EH (cell line): ENCODE data around the gene NIF3L1.

Experiments used
- DNase-seq: peaks from one replicate; pipeline ENCODE4 v3.0.0-alpha.2; 2015; ENCODE audit warnings: low read depth

NIF3L1 gene

DNA sequence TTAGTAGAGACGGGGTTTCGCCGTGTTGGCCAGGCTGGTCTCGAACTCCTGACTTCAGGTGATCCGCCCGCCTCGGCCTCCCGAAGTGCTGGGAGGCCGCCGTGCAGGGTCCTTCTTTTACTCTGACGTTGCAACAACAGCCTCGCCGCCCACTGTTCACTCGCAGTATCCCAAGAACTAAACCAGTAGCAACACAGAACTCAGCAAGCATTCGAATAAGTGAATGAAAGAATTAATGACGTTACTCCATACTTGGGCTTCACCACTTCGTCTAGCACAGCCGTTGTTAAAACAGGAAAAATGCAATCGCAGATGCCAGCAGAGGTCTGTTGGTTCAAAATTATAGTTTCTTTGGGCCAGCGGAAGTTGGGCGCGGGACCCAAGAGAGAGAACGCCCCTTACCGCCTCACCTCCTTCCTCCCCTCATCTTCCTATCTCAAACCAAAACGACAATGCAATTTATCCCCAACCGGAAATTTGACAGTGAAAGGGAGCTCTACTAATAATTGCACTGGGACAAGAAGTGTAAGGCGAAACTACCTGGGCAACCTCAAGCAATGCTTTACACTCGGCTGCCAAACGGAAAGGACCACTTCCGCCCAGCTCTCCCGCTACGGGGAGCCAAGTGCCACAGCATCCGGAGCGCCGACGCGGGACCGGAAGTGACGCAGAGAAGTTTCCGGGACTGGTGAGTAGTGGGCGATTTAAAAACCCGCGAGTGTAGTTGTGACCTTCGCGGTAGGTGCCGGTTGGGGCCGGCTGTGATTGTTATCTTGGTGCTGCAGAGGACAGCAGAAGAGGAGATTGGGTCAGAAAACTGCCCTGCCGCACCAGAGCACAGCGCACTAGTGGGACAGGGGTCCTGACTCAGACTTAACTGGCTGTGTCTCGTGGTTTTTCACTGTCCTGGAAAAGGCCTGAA is at the start of gene NIF3L1, which contains the start of gene PPIL3:
Gene NIF3L1 (plus strand): TSS at position 668 of the 922 bp plus-strand sequence. CDS start 2,573 bp downstream, outside the sequence.
Gene PPIL3 (minus strand): TSS at position 374 of the 922 bp plus-strand sequence. CDS start 1,462 bp downstream, outside the sequence.
- DNase-seq = peak; percentile 97

- no peak for DNase-seq
These were observed 49.7 kb upstream of the NIF3L1 start for GRCh38 chr2:200839513-200839912.

GRCh38 chr2:200843993-200844948 is 44.9 kb upstream of the NIF3L1 start:
- no peak for DNase-seq

DNA sequence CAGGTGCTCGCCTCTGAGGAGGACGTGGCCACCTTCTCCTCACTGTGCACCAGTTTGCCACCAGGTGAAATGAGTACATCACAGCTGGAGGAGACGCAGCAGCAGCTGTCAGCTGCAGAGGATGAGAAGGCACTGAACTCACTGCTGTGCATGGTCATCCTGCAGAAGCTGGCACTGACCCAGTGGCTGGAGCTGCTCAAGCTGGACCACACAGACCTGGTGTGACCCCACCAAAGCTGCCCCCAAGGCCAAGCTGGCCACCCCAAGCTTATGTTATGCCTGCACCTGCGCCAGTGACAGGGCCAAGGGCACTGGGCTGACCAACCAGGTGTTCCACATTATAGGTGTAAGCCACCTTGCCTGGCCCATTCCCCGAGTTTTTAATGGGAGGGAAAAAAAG is 44.0 kb upstream of the NIF3L1 start:
- no peak for DNase-seq

GRCh38 chr2:200845669-200846325 is 43.4 kb upstream of the NIF3L1 start:
- DNase-seq = no peak

DNA sequence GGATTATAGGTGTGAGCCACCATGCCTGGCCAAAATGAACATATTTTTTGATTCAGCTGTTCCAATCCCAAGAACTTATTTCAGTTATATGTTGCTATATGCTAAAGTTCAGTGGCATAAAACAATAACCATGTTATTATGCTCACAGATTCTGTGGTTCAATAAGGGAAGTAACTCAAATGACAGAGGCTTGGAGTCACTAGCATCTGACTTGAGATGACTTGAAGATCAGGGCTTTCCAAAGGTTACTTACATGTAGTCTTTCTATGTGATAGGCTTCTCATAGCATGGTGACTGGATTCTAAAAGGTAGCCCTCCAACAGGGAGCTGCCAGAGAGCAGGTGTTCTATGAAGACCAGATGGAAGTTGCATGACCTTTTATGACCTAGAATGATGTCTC is 41.9 kb upstream of the NIF3L1 start:
- no peak for DNase-seq

- no peak for DNase-seq
These were observed 41.2 kb upstream of the NIF3L1 start for GRCh38 chr2:200847939-200848338.

- DNase-seq = no peak
These were observed 38.5 kb upstream of the NIF3L1 start for GRCh38 chr2:200850512-200851256.

DNA sequence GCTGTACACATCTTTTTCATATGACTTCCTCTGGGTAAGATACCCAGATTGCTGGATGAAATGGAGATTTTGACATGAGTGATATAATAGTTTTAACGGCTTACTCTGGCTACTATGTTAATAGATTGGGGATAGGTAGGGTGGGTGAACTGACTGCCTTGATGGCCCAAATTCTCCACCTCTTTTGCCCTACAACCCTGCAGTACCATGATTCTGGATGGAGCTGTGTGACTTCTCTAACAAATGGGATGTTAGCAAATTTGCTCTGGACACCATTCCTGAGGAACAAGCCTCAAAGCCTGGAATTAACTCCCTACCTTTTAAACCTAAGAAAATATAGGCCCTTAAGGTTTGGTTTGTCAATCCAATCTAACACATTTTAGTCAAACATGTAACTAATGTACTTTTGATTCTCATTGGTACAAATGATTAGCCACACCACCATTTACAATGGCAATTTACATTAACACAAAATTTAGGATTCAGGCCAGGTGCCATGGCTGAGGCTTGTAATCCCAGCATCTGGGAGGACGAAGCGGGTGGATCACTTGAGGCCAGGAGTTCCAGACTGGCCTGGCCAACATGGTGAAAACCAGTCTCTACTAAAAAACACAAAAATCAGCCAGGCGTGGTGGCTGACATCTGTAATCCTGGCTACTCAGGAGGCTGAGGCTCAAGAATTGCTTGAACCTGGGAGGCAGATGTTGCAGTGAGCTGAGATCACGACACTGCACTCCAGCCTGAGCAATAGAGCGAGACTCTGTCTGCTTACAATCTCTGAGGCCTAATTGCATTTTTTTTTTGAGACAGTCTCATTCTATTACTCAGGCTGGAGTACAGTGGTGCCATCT is 37.5 kb upstream of the NIF3L1 start:
- DNase-seq = no peak

DNA sequence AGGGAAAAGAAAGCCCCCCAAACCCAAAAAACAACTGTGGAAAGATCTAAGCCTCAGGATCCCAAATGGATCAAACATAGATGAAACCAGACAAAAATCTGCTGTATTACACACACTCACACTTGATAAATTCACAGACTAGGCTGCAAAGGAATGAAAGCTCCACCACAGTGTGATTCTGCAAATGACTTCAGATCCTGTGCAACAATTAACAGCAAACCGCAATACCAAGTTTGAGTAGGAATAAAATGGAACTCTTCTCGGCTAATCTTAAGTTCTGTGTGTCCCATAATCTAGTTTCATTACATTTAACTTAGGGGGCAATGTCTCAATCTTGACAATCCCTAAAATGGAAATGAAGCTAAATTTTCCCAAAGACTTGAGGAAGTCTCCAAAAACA is 36.6 kb upstream of the NIF3L1 start:
- no peak for DNase-seq

DNA sequence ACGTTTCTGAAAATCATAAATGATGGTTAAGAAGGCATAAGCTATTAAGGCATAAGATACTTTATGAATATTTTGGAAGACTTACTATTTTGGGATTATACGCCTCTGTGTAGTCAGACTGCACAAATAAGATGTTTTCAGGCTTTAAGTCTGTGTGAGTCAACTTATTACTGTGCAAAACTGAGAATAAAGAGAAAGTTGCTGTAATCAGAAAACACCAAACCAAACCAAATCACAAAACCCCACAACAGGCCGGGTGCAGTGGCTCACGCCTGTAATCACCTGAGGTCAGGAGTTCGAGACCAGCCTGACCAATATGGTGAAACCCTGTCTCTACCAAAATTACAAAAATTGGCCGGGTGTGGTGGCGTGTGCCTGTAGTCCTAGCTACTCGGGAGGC is 32.4 kb upstream of the NIF3L1 start:
- DNase-seq = no peak

- DNase-seq = peak; percentile 26
These were observed 28.9 kb upstream of the NIF3L1 start for GRCh38 chr2:200860092-200860795.

DNA sequence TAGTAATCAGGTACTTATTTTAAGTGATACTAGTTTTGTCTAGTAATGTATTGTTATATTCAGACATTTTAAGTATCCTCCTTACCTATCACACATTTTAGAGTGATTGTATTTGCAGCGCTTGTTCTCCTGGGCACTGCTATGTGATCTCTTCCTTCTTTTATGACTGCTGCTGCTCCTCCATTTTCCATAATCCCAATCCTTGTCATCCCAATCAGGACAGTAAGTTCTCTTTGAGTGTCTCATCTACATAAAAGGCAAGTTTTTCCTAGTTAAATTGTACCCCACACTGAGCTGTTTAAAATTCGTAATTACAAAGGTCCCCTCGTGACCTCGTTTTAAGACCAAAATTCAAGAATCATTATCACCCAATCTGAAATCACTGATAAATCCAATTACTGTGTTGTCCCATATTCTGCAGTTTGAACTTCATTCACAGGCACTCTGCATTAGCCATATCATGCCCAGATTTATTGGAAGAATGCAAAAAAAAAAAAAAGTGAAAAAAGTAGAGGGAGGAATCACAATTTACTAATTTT is 27.5 kb upstream of the NIF3L1 start:
- no peak for DNase-seq

DNA sequence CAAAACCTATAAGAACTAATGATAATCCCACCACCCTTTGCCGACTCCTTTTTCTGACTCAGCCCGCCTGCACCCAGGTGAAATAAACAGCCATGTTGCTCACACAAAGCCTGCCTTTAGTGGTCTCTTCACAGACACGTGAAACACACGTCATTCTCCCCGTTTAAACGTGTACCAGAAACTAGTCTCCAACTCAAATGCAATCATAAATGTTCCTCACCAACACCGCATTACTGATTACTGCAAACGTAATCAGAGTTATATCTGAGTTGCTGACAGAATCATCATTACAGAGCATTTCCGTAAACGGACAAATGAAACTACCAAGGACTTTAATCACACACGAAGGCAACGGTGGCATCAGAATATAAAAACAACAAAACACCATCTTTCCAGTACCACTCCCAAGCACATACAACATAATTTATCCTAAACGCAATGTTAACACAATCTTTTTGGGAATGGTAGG is 26.6 kb upstream of the NIF3L1 start:
- DNase-seq = peak; percentile 67

- peak; percentile 46 for DNase-seq
These were observed 25.4 kb upstream of the NIF3L1 start for GRCh38 chr2:200863782-200864175.

- DNase-seq = peak; percentile 92
These were observed 24.8 kb upstream of the NIF3L1 start, which contains the start of gene CLK1 for GRCh38 chr2:200864176-200865034. Gene CLK1 (minus strand): TSS chr2:200864658. CDS start chr2:200861862, 2,796 bp downstream.

- no peak for DNase-seq
These were observed 20.2 kb upstream of the NIF3L1 start for GRCh38 chr2:200869014-200869413.

- DNase-seq = no peak
These were observed 18.0 kb upstream of the NIF3L1 start for GRCh38 chr2:200871151-200871550.
